Measurements from ENCODE around the gene HOXB3. TPM values are rescaled to one million over a fixed set of nuclear protein-coding genes. Genes with fewer than 3 reads are reported as not detected.

The HOXB3 gene
- total RNA-seq, 1 experiment from 2014 or later, result not detected

- no peaks in the 10 kb centered on the region for H3K9me3 ChIP-seq (ENCODE audit: control insufficient read depth, low read depth, low read length)
- Mint-ChIP-seq H3K4me3 (no peak overlapping the region), H3K9me3 (peaks cover 3 to 14% of the 10 kb centered on the region in 2 experiments; a peak in 2 of 5 replicates), H3K4me1 (peaks cover 7 to 17% of the 10 kb centered on the region in 2 experiments), H3K36me3 (ENCODE audit: insufficient read depth in 1 of 3, low read depth in 3 of 3) (peaks cover 0 to 2% (median 0%) of the 10 kb centered on the region in 3 experiments; a peak in 1 of 7 replicates), H3K27me3 (ENCODE audit: low read depth) (peaks cover 100% of the 10 kb centered on the region), H3K27ac (no peak overlapping the region)
- no peaks in the 10 kb centered on the region for H4K20me1 ChIP-seq (ENCODE audit: control insufficient read depth, insufficient read depth, insufficient read length)
- no CpG with 5 or more reads among the region's 5 CpGs for WGBS (ENCODE audit: extremely low coverage, insufficient read length, low lambda C conversion rate)
- H2BK15ac ChIP-seq (ENCODE audit: low read depth, low read length), result no peak overlapping the region
- no peak overlapping the region for H3K4ac ChIP-seq (ENCODE audit: low read depth, low read length)
- H3K9ac ChIP-seq (ENCODE audit: extremely low read depth, insufficient read length, low read length), result no peak overlapping the region
- H4K5ac ChIP-seq (ENCODE audit: insufficient read length, low read depth, low read length), result no peak overlapping the region
- H2AK5ac ChIP-seq (ENCODE audit: insufficient read length, low read length), result no peak overlapping the region
- TF ChIP-seq CTCF (conservative IDR thresholded peaks at IDR 0.05), result no peak
- no peak overlapping the region for H4K91ac ChIP-seq (ENCODE audit: insufficient read length, low read depth, low read length)
- no peak overlapping the region for H3K56ac ChIP-seq (ENCODE audit: insufficient read length, low read depth, low read length)
- H2BK12ac ChIP-seq (ENCODE audit: insufficient read length, low read depth, low read length), result no peak overlapping the region
- no peaks in the 10 kb centered on the region for H3K79me1 ChIP-seq (ENCODE audit: insufficient read depth, low read depth, low read length, poor library complexity, severe bottlenecking)
- no peak overlapping the region for H3K4me2 ChIP-seq (ENCODE audit: insufficient read depth, insufficient read length, low read length)
- H3K4me1 ChIP-seq (ENCODE audit: insufficient read depth, low read length), result no peaks in the 10 kb centered on the region; the same call in 1 of the 2 replicates
- DNase-seq, result no peak
- H2BK5ac ChIP-seq (ENCODE audit: insufficient read length, low read length), result no peak overlapping the region
- no peak overlapping the region for H2AFZ ChIP-seq (ENCODE audit: low read length)
- H2BK20ac ChIP-seq (ENCODE audit: low read depth, low read length, poor library complexity, severe bottlenecking), result no peak overlapping the region
- H3K23ac ChIP-seq (ENCODE audit: insufficient read length, low read depth, low read length), result no peak overlapping the region
- H4K8ac ChIP-seq (replicated peaks; ENCODE audit: insufficient read length, low read depth, low read length), result no peak overlapping the region
- no peak overlapping the region for H3T11ph ChIP-seq (ENCODE audit: low read length)
- H3K14ac ChIP-seq (ENCODE audit: insufficient read depth, low read length), result no peak overlapping the region
- H3K18ac ChIP-seq (ENCODE audit: insufficient read length, low read depth, low read length), result no peak overlapping the region
- H3K27ac ChIP-seq (ENCODE audit: insufficient read length, low read depth, low read length), result no peak overlapping the region
- H3K79me2 ChIP-seq (ENCODE audit: insufficient read depth, low read length), result no peaks in the 10 kb centered on the region
- peaks cover 99% of the 10 kb centered on the region for H3K27me3 ChIP-seq (ENCODE audit: insufficient read depth, low read length)
- H3K23me2 ChIP-seq (ENCODE audit: insufficient read length, low read depth, low read length, poor library complexity, severe bottlenecking), result peaks cover 5% of the 10 kb centered on the region
- H2BK120ac ChIP-seq (ENCODE audit: low read depth, low read length, poor library complexity, severe bottlenecking), result no peak overlapping the region
Observed at GRCh38 chr17:48624118-48624517, 34.1 kb upstream of the HOXB3 start.
